GM19397 (cell line): ENCODE data around the gene TRPM7.
"Not testable (repeated sequence)": the region's sequence is repeated elsewhere in the genome, so short reads cannot be mapped to it uniquely, and the experiment has no call there.

Source experiments
- ATAC-seq: cut with Tn5 transposase; IDR thresholded peaks from one replicate; pipeline ENCODE4 v1.9.1; 2021; ENCODE audit warnings: mild to moderate bottlenecking, moderate library complexity; ENCODE audit not compliant: unreplicated experiment

The TRPM7 gene

GRCh38 chr15:50573842-50574241 lies 112.8 kb downstream of the TRPM7 start:
- not testable (repeated sequence) for ATAC-seq

- ATAC-seq: no peak
Measured at GRCh38 chr15:50563756-50564155, 122.8 kb downstream of the TRPM7 start.

GRCh38 chr15:50562735-50563640 lies 123.6 kb downstream of the TRPM7 start:
- ATAC-seq: no peak

GRCh38 chr15:50558012-50558411 lies 128.6 kb downstream of the TRPM7 start:
- ATAC-seq: no peak

- no peak for ATAC-seq
Measured at GRCh38 chr15:50556642-50557371, 129.8 kb downstream of the TRPM7 start.

GRCh38 chr15:50552238-50552637 lies 134.4 kb downstream of the TRPM7 start:
- no peak for ATAC-seq

- ATAC-seq: no peak
Measured at GRCh38 chr15:50549326-50549725, 137.3 kb downstream of the TRPM7 start.

GRCh38 chr15:50546566-50546965 lies 140.0 kb downstream of the TRPM7 start, which contains the start of gene USP50:
USP50 (minus strand) TSS chr15:50546666; CDS start chr15:50546525, 141 bp downstream.
- no peak for ATAC-seq

- ATAC-seq: no peak
Measured at GRCh38 chr15:50544368-50544767, 142.2 kb downstream of the TRPM7 start.

GRCh38 chr15:50543556-50543955 lies 143.0 kb downstream of the TRPM7 start:
- ATAC-seq: no peak

GRCh38 chr15:50542887-50543210 lies 143.7 kb downstream of the TRPM7 start:
- ATAC-seq: no peak

GRCh38 chr15:50531766-50532165 lies 154.8 kb downstream of the TRPM7 start:
- ATAC-seq: no peak

- no peak for ATAC-seq
Measured at GRCh38 chr15:50531163-50531562, 155.4 kb downstream of the TRPM7 start.

- ATAC-seq: no peak
Measured at GRCh38 chr15:50523851-50524251, 162.7 kb downstream of the TRPM7 start.

- ATAC-seq: no peak
Measured at GRCh38 chr15:50519740-50520425, 166.7 kb downstream of the TRPM7 start.

- no peak for ATAC-seq
Measured at GRCh38 chr15:50513001-50513400, 173.6 kb downstream of the TRPM7 start.
